Erythroblast (primary cell): Measurements from ENCODE around the gene GABRP.

ENCODE experiments used
- GATA1 ChIP-seq: IDR thresholded peaks from 2 replicates; pipeline ENCODE4 v1.6.1; 2011; ENCODE audit warnings: low read depth, mild to moderate bottlenecking, control low read depth, low read length, moderate library complexity
- POLR2A ChIP-seq: IDR thresholded peaks from 2 replicates; pipeline ENCODE4 v1.6.1; 2011; ENCODE audit warnings: mild to moderate bottlenecking, low read length

- TF ChIP-seq POLR2A (no peak), GATA1 (no peak)
Observed at GRCh38 chr5:170785416-170785815, 1.9 kb downstream of the GABRP start.
